Mesendoderm (in vitro differentiated cells): ENCODE data around the gene C3orf22.

Experiments
- DNase-seq: peaks from one replicate; pipeline ENCODE4 v3.0.0; 2013
- H2AK5ac ChIP-seq: 2 replicates; pipeline ENCODE4 v1.6.1; 2013; ENCODE audit warnings: low read length, inconsistent platforms
- H2BK120ac ChIP-seq: 2 replicates; pipeline ENCODE4 v1.6.1; 2013; ENCODE audit warnings: low read depth, mild to moderate bottlenecking, low read length, moderate library complexity, mixed read lengths
- H2BK15ac ChIP-seq: replicated peaks from 2 replicates; pipeline ENCODE4 v1.6.1; 2013; ENCODE audit warnings: low read depth, mild to moderate bottlenecking, moderate library complexity
- H2BK5ac ChIP-seq: 2 replicates; pipeline ENCODE4 v1.6.1; 2013; ENCODE audit warnings: low read length, inconsistent platforms
- H3K18ac ChIP-seq: 2 replicates; pipeline ENCODE4 v1.6.1; 2013; ENCODE audit warnings: mild to moderate bottlenecking, low read length, mixed read lengths
- H3K23ac ChIP-seq: one replicate; pipeline ENCODE4 v1.6.1; 2013; ENCODE audit warnings: low read length
- H3K27ac ChIP-seq: 2 replicates; pipeline ENCODE4 v1.5.1; 2013; ENCODE audit warnings: low read depth, mild to moderate bottlenecking, inconsistent platforms, low read length, moderate library complexity
- H3K27me3 ChIP-seq: 2 replicates; pipeline ENCODE4 v1.6.1; 2013; ENCODE audit warnings: low read length, control low read depth, mild to moderate bottlenecking, inconsistent platforms; ENCODE audit not compliant: insufficient read depth, poor library complexity
- H3K36me3 ChIP-seq: 2 replicates; pipeline ENCODE4 v1.6.1; 2013; ENCODE audit warnings: low read length, inconsistent platforms; ENCODE audit not compliant: control insufficient read depth, insufficient read depth
- H3K4ac ChIP-seq: one replicate; pipeline ENCODE4 v1.6.1; 2013; ENCODE audit warnings: low read depth, mild to moderate bottlenecking, low read length, moderate library complexity
- H3K4me1 ChIP-seq: 2 replicates; pipeline ENCODE4 v1.6.1; 2013; ENCODE audit warnings: low read depth, low read length, inconsistent platforms; ENCODE audit not compliant: control insufficient read depth
- H3K4me2 ChIP-seq: 2 replicates; pipeline ENCODE4 v1.6.1; 2013; ENCODE audit warnings: low read length
- H3K4me3 ChIP-seq: 2 replicates; pipeline ENCODE4 v1.5.1; 2013; ENCODE audit warnings: mild to moderate bottlenecking, low read length
- H3K56ac ChIP-seq: one replicate; pipeline ENCODE4 v1.6.1; 2013; ENCODE audit warnings: low read length
- H3K79me1 ChIP-seq: 2 replicates; pipeline ENCODE4 v1.6.1; 2013; ENCODE audit warnings: low read length, inconsistent platforms
- H3K79me2 ChIP-seq: 2 replicates; pipeline ENCODE4 v1.6.1; 2013; ENCODE audit warnings: mild to moderate bottlenecking, low read length; ENCODE audit not compliant: control insufficient read depth, insufficient read depth
- H3K9ac ChIP-seq: 2 replicates; pipeline ENCODE4 v1.6.1; 2013; ENCODE audit warnings: low read length, inconsistent platforms
- H4K5ac ChIP-seq: one replicate; pipeline ENCODE4 v1.6.1; 2013; ENCODE audit warnings: low read length
- H4K8ac ChIP-seq: one replicate; pipeline ENCODE4 v1.6.1; 2013; ENCODE audit warnings: low read depth, mild to moderate bottlenecking, control low read depth, low read length, moderate library complexity
- WGBS: extraction: QIAGEN DNeasy Blood & Tissue Kit; methylation state at CpG from one replicate; pipeline ENCODE4 v1.1.7; 2013; ENCODE audit warnings: low lambda C conversion rate, missing lambda C conversion rate; ENCODE audit not compliant: insufficient coverage; ENCODE audit errors: extremely low coverage; 5-methylcytosine and 5-hydroxymethylcytosine counted together

C3orf22 gene

GRCh38 chr3:126577261-126577660, 18.5 kb upstream of the C3orf22 start:
- no peak overlapping the region for H3K56ac ChIP-seq
- no peak overlapping the region for H3K23ac ChIP-seq
- no peaks in the 10 kb centered on the region for H3K36me3 ChIP-seq
- no peak overlapping the region for H2BK5ac ChIP-seq
- H2BK120ac ChIP-seq: no peak overlapping the region
- no peak overlapping the region for H4K8ac ChIP-seq
- H4K5ac ChIP-seq: no peak overlapping the region
- H3K27ac ChIP-seq: no peak overlapping the region
- no peaks in the 10 kb centered on the region for H3K27me3 ChIP-seq
- H3K18ac ChIP-seq: no peak overlapping the region
- H3K4me2 ChIP-seq: no peak overlapping the region
- no peak overlapping the region for H3K9ac ChIP-seq
- no peak overlapping the region for H2AK5ac ChIP-seq
- WGBS: no CpG with 5 or more reads among the region's 2 CpGs
- DNase-seq: no peak
- no peak overlapping the region for H2BK15ac ChIP-seq
- H3K79me1 ChIP-seq: no peaks in the 10 kb centered on the region
- H3K4me3 ChIP-seq: no peak overlapping the region
- H3K79me2 ChIP-seq: no peaks in the 10 kb centered on the region
- H3K4me1 ChIP-seq: no peaks in the 10 kb centered on the region
- no peak overlapping the region for H3K4ac ChIP-seq

DNA sequence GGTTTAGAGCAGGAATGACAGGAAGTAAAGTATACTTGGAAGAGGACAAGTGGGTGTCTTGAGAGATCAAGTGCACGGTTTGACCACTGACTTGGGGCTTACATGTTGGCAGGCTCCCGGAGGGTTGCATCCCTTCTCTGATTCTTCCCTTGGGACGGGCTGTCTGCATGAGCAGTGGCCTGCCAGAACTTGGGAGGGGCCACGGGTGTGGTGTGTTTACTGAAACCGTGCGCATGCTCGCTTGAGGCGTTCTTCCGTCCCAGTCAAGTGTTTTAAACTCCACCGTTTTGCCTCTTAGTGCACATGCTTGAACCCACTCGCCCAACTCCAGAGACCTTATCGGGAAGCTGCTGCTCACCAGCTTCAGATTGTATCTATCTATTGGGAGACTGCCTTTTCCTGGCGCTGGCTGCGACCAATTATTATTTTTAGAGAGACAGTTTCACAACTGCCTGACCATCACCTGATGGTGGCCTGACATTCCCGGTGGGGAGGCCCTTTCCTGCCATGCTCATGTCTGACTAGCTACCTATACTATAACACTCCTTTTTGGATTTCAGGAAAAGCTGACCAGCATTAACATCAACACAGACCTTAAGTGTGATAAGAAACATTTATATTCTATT, 14.9 kb upstream of the C3orf22 start:
- no peak overlapping the region for H2BK5ac ChIP-seq
- no peak overlapping the region for H2BK15ac ChIP-seq
- H3K18ac ChIP-seq: no peak overlapping the region
- DNase-seq: no peak
- H3K4me3 ChIP-seq: no peak overlapping the region
- no peaks in the 10 kb centered on the region for H3K79me2 ChIP-seq
- H2BK120ac ChIP-seq: no peak overlapping the region
- WGBS: no CpG with 5 or more reads among the region's 15 CpGs
- no peaks in the 10 kb centered on the region for H3K36me3 ChIP-seq
- no peak overlapping the region for H3K4me2 ChIP-seq
- no peak overlapping the region for H3K4ac ChIP-seq
- no peak overlapping the region for H3K27ac ChIP-seq
- no peak overlapping the region for H3K23ac ChIP-seq
- no peak overlapping the region for H4K8ac ChIP-seq
- no peak overlapping the region for H3K56ac ChIP-seq
- H4K5ac ChIP-seq: no peak overlapping the region
- H3K9ac ChIP-seq: no peak overlapping the region
- H2AK5ac ChIP-seq: no peak overlapping the region
- no peaks in the 10 kb centered on the region for H3K27me3 ChIP-seq
- H3K79me1 ChIP-seq: no peaks in the 10 kb centered on the region
- H3K4me1 ChIP-seq: no peaks in the 10 kb centered on the region

GRCh38 chr3:126571078-126571477, 12.3 kb upstream of the C3orf22 start:
- no peak for DNase-seq
- Histone ChIP-seq H2BK120ac (no peak overlapping the region), H3K4me1 (no peaks in the 10 kb centered on the region), H2AK5ac (no peak overlapping the region), H4K8ac (no peak overlapping the region), H3K79me2 (no peaks in the 10 kb centered on the region), H3K4ac (no peak overlapping the region), H3K9ac (no peak overlapping the region), H3K56ac (no peak overlapping the region), H2BK15ac (no peak overlapping the region), H2BK5ac (no peak overlapping the region), H3K79me1 (no peaks in the 10 kb centered on the region), H3K36me3 (no peaks in the 10 kb centered on the region), H3K18ac (no peak overlapping the region), H3K27me3 (no peaks in the 10 kb centered on the region), H3K27ac (no peak overlapping the region), H3K4me2 (no peak overlapping the region), H4K5ac (no peak overlapping the region), H3K4me3 (no peak overlapping the region), H3K23ac (no peak overlapping the region)
- no CpG with 5 or more reads among the region's 7 CpGs for WGBS

DNA sequence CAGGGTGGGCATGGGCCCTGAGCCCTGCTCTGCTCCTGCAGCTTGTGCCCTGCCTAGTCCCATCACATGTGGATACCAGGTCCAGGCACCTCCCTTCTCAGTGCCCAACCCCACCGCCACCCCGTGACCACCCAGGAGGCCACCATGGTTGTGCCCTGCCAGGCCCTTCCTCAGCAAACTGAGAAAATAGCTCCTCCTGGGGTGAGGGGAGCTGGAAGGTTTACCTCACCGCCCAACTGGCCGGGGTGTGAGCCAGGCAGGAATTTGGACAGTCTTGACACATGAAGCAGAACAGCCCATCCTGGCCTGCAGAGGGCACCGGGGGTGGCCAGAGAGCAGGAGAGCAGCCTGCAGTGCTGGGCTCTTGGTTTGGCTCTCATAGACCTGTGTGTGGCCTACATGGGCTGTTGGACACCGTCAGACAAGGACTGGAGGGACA, 11.4 kb upstream of the C3orf22 start:
- H3K56ac ChIP-seq: no peak overlapping the region
- no CpG with 5 or more reads among the region's 6 CpGs for WGBS
- H3K9ac ChIP-seq: no peak overlapping the region
- H3K27me3 ChIP-seq: no peaks in the 10 kb centered on the region
- H4K5ac ChIP-seq: no peak overlapping the region
- H3K4ac ChIP-seq: no peak overlapping the region
- DNase-seq: peak; percentile 45
- no peak overlapping the region for H3K4me2 ChIP-seq
- no peak overlapping the region for H3K23ac ChIP-seq
- H2BK5ac ChIP-seq: no peak overlapping the region
- no peak overlapping the region for H3K18ac ChIP-seq
- no peaks in the 10 kb centered on the region for H3K79me2 ChIP-seq
- H3K4me1 ChIP-seq: no peaks in the 10 kb centered on the region
- H3K79me1 ChIP-seq: no peaks in the 10 kb centered on the region
- H3K27ac ChIP-seq: no peak overlapping the region
- no peak overlapping the region for H2BK15ac ChIP-seq
- H3K4me3 ChIP-seq: no peak overlapping the region
- H4K8ac ChIP-seq: no peak overlapping the region
- no peak overlapping the region for H2AK5ac ChIP-seq
- H2BK120ac ChIP-seq: no peak overlapping the region
- H3K36me3 ChIP-seq: no peaks in the 10 kb centered on the region

DNA sequence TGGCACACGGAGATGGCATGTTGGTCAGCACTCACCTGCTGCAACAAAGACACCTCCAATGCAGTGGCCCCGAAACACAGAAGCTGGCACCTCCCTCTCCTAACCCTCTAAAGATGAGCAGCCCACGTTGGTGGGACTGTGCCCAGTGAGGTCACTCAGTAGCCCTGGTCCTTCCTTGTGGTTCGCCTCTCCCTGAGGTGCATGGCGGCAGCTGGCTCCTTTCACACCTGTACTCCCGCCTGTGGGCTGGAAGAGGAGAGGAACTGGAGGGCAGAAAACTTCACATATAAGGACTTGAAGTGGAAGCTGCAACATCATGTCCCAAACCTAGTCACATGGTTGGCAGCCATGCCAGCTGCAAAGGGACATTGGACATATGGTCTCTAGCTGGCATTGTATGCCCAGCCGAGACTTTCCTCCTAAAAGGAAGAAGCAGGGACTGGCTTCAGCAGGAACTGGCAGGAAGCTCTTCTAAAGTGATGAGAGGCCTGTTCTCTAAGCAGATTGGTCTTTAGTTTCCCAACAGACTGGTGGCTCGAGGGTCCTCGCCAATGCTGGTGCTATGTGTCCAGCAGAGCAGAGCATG, 10.8 kb upstream of the C3orf22 start:
- H3K4me1 ChIP-seq: no peaks in the 10 kb centered on the region
- no peak overlapping the region for H2AK5ac ChIP-seq
- H2BK120ac ChIP-seq: no peak overlapping the region
- H2BK15ac ChIP-seq: no peak overlapping the region
- WGBS: no CpG with 5 or more reads among the region's 9 CpGs
- DNase-seq: no peak
- no peak overlapping the region for H3K18ac ChIP-seq
- H4K8ac ChIP-seq: no peak overlapping the region
- no peak overlapping the region for H3K56ac ChIP-seq
- H3K4me3 ChIP-seq: no peak overlapping the region
- no peak overlapping the region for H3K4ac ChIP-seq
- no peak overlapping the region for H3K4me2 ChIP-seq
- no peaks in the 10 kb centered on the region for H3K27me3 ChIP-seq
- H3K9ac ChIP-seq: no peak overlapping the region
- no peaks in the 10 kb centered on the region for H3K79me2 ChIP-seq
- no peak overlapping the region for H2BK5ac ChIP-seq
- no peak overlapping the region for H4K5ac ChIP-seq
- H3K23ac ChIP-seq: no peak overlapping the region
- no peaks in the 10 kb centered on the region for H3K79me1 ChIP-seq
- no peaks in the 10 kb centered on the region for H3K36me3 ChIP-seq
- no peak overlapping the region for H3K27ac ChIP-seq
